WTC11 (cell line): ENCODE measurements around the gene TRMT2A. TPM values are rescaled to one million over a fixed set of nuclear protein-coding genes. Genes with fewer than 3 reads are reported as not detected.

Source experiments
- ATAC-seq: fragments of 200-7000 bp; cut with Tn5 transposase; 2 replicates; pipeline ENCODE4 v1.10.0; 2021; ENCODE audit warnings: mild to moderate bottlenecking, moderate library complexity
- CTCF ChIA-PET: fragments of 300-600 bp; sonication (Branson Sonifier 250); formaldehyde crosslinking; loops from one replicate; lab custom pipeline; 2021; ENCODE audit warnings: antibody characterized with exemption; lab: Charles Lee
- POLR2A ChIA-PET: fragments of 350-600 bp; sonication (Branson Sonifier 250); formaldehyde crosslinking; loops from one replicate; lab custom pipeline; 2021; ENCODE audit warnings: antibody characterized with exemption; lab: Charles Lee
- DNase-seq: peaks from one replicate; pipeline ENCODE4 v3.0.0; 2021; ENCODE audit warnings: low spot score
- H3K27ac Mint-ChIP-seq: 2 replicates; pipeline ENCODE4 v1.8.0; 2021; ENCODE audit warnings: mixed read lengths
- H3K27me3 Mint-ChIP-seq: 2 replicates; pipeline ENCODE4 v1.8.0; 2021; ENCODE audit warnings: low read depth, mild to moderate bottlenecking, moderate library complexity, mixed read lengths
- H3K36me3 Mint-ChIP-seq: 2 replicates; pipeline ENCODE4 v1.8.0; 2021; ENCODE audit warnings: mixed read lengths
- H3K4me1 Mint-ChIP-seq: 2 replicates; pipeline ENCODE4 v1.8.0; 2022; ENCODE audit warnings: mixed read lengths
- H3K4me3 Mint-ChIP-seq: 2 replicates; pipeline ENCODE4 v1.8.0; 2021; ENCODE audit warnings: mild to moderate bottlenecking, moderate library complexity, mixed read lengths
- H3K9me3 Mint-ChIP-seq: 2 replicates; pipeline ENCODE4 v1.8.0; 2021; ENCODE audit warnings: mixed read lengths
- ATF2 ChIP-seq: sonication (generic); formaldehyde crosslinking; IDR thresholded peaks from 2 replicates; pipeline ENCODE4 v1.8.1; 2022; ENCODE audit warnings: low read depth, missing genetic modification reagents, borderline replicate concordance
- E2F4 ChIP-seq: sonication (generic); formaldehyde crosslinking; IDR thresholded peaks from 2 replicates; pipeline ENCODE4 v1.8.1; 2022; ENCODE audit warnings: low read depth, mild to moderate bottlenecking, moderate library complexity, missing genetic modification reagents, borderline replicate concordance
- E2F5 ChIP-seq: sonication (generic); formaldehyde crosslinking; IDR thresholded peaks from 2 replicates; pipeline ENCODE4 v1.8.1; 2022; ENCODE audit warnings: mild to moderate bottlenecking, moderate library complexity, missing genetic modification reagents
- HMGA2 ChIP-seq: fragments of 250-450 bp; sonication (Bioruptor Pico); IDR thresholded peaks from 2 replicates; pipeline ENCODE4 v1.4.0; 2021; ENCODE audit warnings: mild to moderate bottlenecking, moderate library complexity
- HMGXB4 ChIP-seq: sonication (generic); formaldehyde crosslinking; IDR thresholded peaks from 2 replicates; pipeline ENCODE4 v1.8.1; 2023; ENCODE audit warnings: mild to moderate bottlenecking, moderate library complexity, missing genetic modification reagents
- NR3C1 ChIP-seq: sonication (generic); formaldehyde crosslinking; conservative IDR thresholded peaks from 2 replicates; pipeline ENCODE4 v1.8.1; 2023; ENCODE audit warnings: low read depth, mild to moderate bottlenecking, missing genetic modification reagents
- OVOL2 ChIP-seq: fragments of 250-450 bp; sonication (Bioruptor Pico); IDR thresholded peaks from 2 replicates; pipeline ENCODE4 v1.9.0; 2021; ENCODE audit warnings: mild to moderate bottlenecking, borderline replicate concordance
- PRRX2 ChIP-seq: fragments of 250-450 bp; sonication (Bioruptor Pico); IDR thresholded peaks from 2 replicates; pipeline ENCODE4 v1.8.0; 2021; ENCODE audit warnings: mild to moderate bottlenecking
- SMAD3 ChIP-seq: sonication (generic); formaldehyde crosslinking; IDR thresholded peaks from 2 replicates; pipeline ENCODE4 v1.8.0; 2022; ENCODE audit warnings: missing genetic modification reagents, mild to moderate bottlenecking, borderline replicate concordance
- STAT6 ChIP-seq: sonication (generic); formaldehyde crosslinking; conservative IDR thresholded peaks from 2 replicates; pipeline ENCODE4 v1.8.1; 2023; ENCODE audit warnings: mild to moderate bottlenecking, low read depth, missing genetic modification reagents, moderate library complexity
- ZBTB43 ChIP-seq: sonication (generic); formaldehyde crosslinking; IDR thresholded peaks from 2 replicates; pipeline ENCODE4 v1.8.1; 2023; ENCODE audit warnings: mild to moderate bottlenecking, missing genetic modification reagents
- ZMAT4 ChIP-seq: fragments of 250-450 bp; sonication (Bioruptor Pico); IDR thresholded peaks from 2 replicates; pipeline ENCODE4 v1.9.0; 2021; ENCODE audit warnings: mild to moderate bottlenecking
- ZNF219 ChIP-seq: sonication (generic); formaldehyde crosslinking; IDR thresholded peaks from 2 replicates; pipeline ENCODE4 v1.8.0; 2023; ENCODE audit warnings: missing genetic modification reagents, mild to moderate bottlenecking, borderline replicate concordance
- total RNA-seq: library from RNA; stranded (reverse); gene quantifications from 3 replicates; pipeline ENCODE4 v1.2.3, GENCODE V29; 2021
- TF ChIP-seq, protein P1 (sequence below): fragments of 250-450 bp; sonication (Bioruptor Pico); IDR thresholded peaks from 2 replicates; pipeline ENCODE4 v1.9.0; 2021; ENCODE audit warnings: moderate library complexity, mild to moderate bottlenecking, inconsistent platforms, borderline replicate concordance
- TF ChIP-seq, protein P2 (sequence below): sonication (generic); formaldehyde crosslinking; IDR thresholded peaks from 2 replicates; pipeline ENCODE4 v1.8.0; 2023; ENCODE audit warnings: missing genetic modification reagents, mild to moderate bottlenecking, borderline replicate concordance

TRMT2A gene
- total RNA-seq, 1 experiment from 2014 or later, result 68.6 TPM

GRCh38 chr22:20148414-20148813 lies 31.4 kb upstream of the TRMT2A start:
- H3K27me3 Mint-ChIP-seq, result no peaks in the 10 kb centered on the region
- no peaks in the 10 kb centered on the region for H3K36me3 Mint-ChIP-seq
- H3K4me1 Mint-ChIP-seq, result no peaks in the 10 kb centered on the region
- no peak for DNase-seq
- H3K9me3 Mint-ChIP-seq, result no peaks in the 10 kb centered on the region
- POLR2A ChIA-PET, result no interaction called here
- ATAC-seq, result no peak
- no peak overlapping the region for H3K27ac Mint-ChIP-seq
- no peak overlapping the region for H3K4me3 Mint-ChIP-seq
- CTCF ChIA-PET, result interaction anchor here (0.8 to 1.7 kb wide), 2 partner anchors 9 to 135 kb away, joined by 3 to 5 read pairs; no protein-coding TSS in a partner anchor
- TF ChIP-seq, protein P1, sequence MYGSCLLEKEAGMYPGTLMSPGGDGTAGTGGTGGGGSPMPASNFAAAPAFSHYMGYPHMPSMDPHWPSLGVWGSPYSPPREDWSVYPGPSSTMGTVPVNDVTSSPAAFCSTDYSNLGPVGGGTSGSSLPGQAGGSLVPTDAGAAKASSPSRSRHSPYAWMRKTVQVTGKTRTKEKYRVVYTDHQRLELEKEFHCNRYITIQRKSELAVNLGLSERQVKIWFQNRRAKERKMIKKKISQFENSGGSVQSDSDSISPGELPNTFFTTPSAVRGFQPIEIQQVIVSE, result no peak
- TF ChIP-seq, protein P2, sequence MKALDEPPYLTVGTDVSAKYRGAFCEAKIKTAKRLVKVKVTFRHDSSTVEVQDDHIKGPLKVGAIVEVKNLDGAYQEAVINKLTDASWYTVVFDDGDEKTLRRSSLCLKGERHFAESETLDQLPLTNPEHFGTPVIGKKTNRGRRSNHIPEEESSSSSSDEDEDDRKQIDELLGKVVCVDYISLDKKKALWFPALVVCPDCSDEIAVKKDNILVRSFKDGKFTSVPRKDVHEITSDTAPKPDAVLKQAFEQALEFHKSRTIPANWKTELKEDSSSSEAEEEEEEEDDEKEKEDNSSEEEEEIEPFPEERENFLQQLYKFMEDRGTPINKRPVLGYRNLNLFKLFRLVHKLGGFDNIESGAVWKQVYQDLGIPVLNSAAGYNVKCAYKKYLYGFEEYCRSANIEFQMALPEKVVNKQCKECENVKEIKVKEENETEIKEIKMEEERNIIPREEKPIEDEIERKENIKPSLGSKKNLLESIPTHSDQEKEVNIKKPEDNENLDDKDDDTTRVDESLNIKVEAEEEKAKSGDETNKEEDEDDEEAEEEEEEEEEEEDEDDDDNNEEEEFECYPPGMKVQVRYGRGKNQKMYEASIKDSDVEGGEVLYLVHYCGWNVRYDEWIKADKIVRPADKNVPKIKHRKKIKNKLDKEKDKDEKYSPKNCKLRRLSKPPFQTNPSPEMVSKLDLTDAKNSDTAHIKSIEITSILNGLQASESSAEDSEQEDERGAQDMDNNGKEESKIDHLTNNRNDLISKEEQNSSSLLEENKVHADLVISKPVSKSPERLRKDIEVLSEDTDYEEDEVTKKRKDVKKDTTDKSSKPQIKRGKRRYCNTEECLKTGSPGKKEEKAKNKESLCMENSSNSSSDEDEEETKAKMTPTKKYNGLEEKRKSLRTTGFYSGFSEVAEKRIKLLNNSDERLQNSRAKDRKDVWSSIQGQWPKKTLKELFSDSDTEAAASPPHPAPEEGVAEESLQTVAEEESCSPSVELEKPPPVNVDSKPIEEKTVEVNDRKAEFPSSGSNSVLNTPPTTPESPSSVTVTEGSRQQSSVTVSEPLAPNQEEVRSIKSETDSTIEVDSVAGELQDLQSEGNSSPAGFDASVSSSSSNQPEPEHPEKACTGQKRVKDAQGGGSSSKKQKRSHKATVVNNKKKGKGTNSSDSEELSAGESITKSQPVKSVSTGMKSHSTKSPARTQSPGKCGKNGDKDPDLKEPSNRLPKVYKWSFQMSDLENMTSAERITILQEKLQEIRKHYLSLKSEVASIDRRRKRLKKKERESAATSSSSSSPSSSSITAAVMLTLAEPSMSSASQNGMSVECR, result no peak
- TF ChIP-seq ZNF219, result no peak
- TF ChIP-seq STAT6 (CRISPR knock-in tag), result no peak
- no peak for TF ChIP-seq NR3C1
- no peak for TF ChIP-seq E2F4
- no peak for TF ChIP-seq OVOL2
- TF ChIP-seq ZBTB43, result no peak

DNA sequence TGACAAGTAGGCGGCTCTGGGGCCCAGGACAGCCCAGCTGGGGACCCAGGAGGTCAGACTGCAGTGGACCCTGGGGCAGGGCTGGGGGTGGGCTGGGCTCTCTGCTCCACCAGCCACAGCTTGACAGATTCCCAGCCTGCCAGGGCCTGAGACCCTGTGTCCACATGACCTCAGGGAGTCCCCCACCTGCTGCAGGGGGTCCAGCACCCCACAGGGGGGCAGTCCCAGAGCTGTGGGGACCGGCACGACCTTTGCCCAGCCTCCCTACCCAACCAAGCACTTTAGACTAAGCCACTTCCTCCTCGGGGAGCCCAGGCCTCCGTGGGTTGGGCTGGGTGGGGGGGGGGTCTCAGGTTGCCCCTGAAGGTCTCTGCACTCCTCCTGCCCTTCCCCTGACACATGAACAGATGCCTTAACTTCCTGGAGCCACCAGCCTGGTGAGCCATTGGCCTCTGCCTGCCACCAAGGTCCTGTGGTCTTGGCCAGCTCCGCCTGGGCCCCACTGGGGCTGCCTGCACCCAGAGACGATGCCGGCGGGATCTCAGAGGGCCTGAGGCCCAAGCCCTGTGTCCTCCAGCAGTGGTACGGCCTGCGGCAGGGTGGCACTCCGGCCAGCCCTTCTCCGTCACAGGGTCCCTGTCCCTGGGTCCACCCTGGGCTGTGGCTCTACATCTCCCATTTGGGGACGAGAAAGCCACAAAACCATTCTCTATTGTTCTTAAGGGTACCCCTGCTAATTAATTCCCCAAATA lies 30.4 kb upstream of the TRMT2A start:
- Mint-ChIP-seq H3K4me1 (no peaks in the 10 kb centered on the region), H3K27me3 (no peaks in the 10 kb centered on the region), H3K27ac (no peak overlapping the region), H3K9me3 (no peaks in the 10 kb centered on the region), H3K4me3 (no peak overlapping the region), H3K36me3 (no peaks in the 10 kb centered on the region)
- ATAC-seq (no peak), DNase-seq (no peak)
- CTCF ChIA-PET, result interaction anchor here (1.7 kb wide), 1 partner anchor 10 kb away, joined by 5 read pairs; no protein-coding TSS in a partner anchor
- POLR2A ChIA-PET, result no interaction called here
- no peak for TF ChIP-seq HMGA2 (CRISPR knock-in tag)
- no peak for TF ChIP-seq ATF2 (CRISPR knock-in tag)
- no peak for TF ChIP-seq PRRX2 (CRISPR knock-in tag)
- no peak for TF ChIP-seq HMGXB4 (CRISPR knock-in tag)
- no peak for TF ChIP-seq SMAD3 (CRISPR knock-in tag)
- TF ChIP-seq ZMAT4 (CRISPR knock-in tag), result no peak
- TF ChIP-seq, protein P1, result no peak
- TF ChIP-seq E2F5, result no peak
